K562 (cell line): ENCODE data around the gene PLAAT4. TPM values are rescaled to one million over a fixed set of nuclear protein-coding genes. Genes with fewer than 3 reads are reported as not detected.

Experiments used
- ATAC-seq: fragments of 200-7000 bp; cut with Tn5 transposase; 3 replicates; pipeline ENCODE4 v1.9.1; 2020; ENCODE audit warnings: moderate library complexity
- BruUV-seq: library from RNA; stranded (reverse); fragments of 400-500 nt; replicated peaks from 2 replicates; lab custom pipeline; 2021; lab: Mats Ljungman, UMichigan
- CTCF ChIA-PET: fragments of 300-600 bp; formaldehyde crosslinking; extraction: SDS; loops from one replicate; lab custom pipeline; 2021; ENCODE audit warnings: low intra/inter-chr PET ratio; lab: Yijun Ruan, JAX
- POLR2A ChIA-PET: fragments of 300-600, 350-650 bp; sonication (Branson Sonifier 250); formaldehyde crosslinking; extraction: SDS; loops from one replicate; lab custom pipeline; 2021; ENCODE audit warnings: antibody characterized with exemption, inconsistent platforms; lab: Yijun Ruan, JAX
- DNase-seq, 4 experiments: peaks; one replicate each; pipeline versions ENCODE4 v3.0.0 to v3.0.0-alpha.2; 2011 to 2018; ENCODE audit warnings: low spot score in 3 of 4, mixed read lengths in 3 of 4; ENCODE audit errors: extremely low read depth in 1 of 4
- FAIRE-seq: peaks from 2 replicates; lab custom pipeline; 2011; peaks lifted over from hg19 to GRCh38; lab: Jason Lieb, UNC
- H2AFZ ChIP-seq: 2 replicates; pipeline ENCODE4 v1.6.0; 2011; ENCODE audit warnings: low read depth, low read length, control low read depth, inconsistent platforms
- H3K27ac ChIP-seq: fragments of 200-600 bp; 3 replicates; pipeline ENCODE4 v1.8.0; 2011; ENCODE audit warnings: low read depth, mild to moderate bottlenecking, control low read depth, inconsistent platforms, low read length, moderate library complexity, mixed read lengths; ENCODE audit errors: extremely low read depth
- H3K27me3 ChIP-seq, 2 experiments: fragments of 300-600 bp in 1 of 2; 2 replicates in 1 of 2; 3 replicates in 1 of 2; pipeline versions ENCODE4 v1.6.0 to v1.8.0; 2011; ENCODE audit warnings: inconsistent platforms in 2 of 2, low read length in 2 of 2, mild to moderate bottlenecking in 1 of 2, mixed read lengths in 1 of 2, moderate library complexity in 1 of 2; ENCODE audit not compliant: control insufficient read depth in 2 of 2, insufficient read depth in 2 of 2
- H3K36me3 ChIP-seq: fragments of 300-600 bp; 3 replicates; pipeline ENCODE4 v1.8.0; 2011; ENCODE audit warnings: mild to moderate bottlenecking, low read length, inconsistent platforms; ENCODE audit not compliant: control insufficient read depth, insufficient read depth
- H3K4me1 ChIP-seq, 2 experiments: fragments of 200-600 bp in 1 of 2; replicated peaks in 1 of 2; 2 replicates in 1 of 2; 3 replicates in 1 of 2; pipeline versions ENCODE4 v1.5.1 to v1.8.0; 2011; ENCODE audit warnings: inconsistent platforms in 2 of 2, low read length in 2 of 2, mild to moderate bottlenecking in 1 of 2, mixed read lengths in 1 of 2, moderate library complexity in 1 of 2; ENCODE audit not compliant: control insufficient read depth in 2 of 2, insufficient read depth in 2 of 2
- H3K4me2 ChIP-seq: 2 replicates; pipeline ENCODE4 v1.6.1; 2011; ENCODE audit warnings: low read length, control low read depth, inconsistent platforms, mixed read lengths; ENCODE audit not compliant: insufficient read depth
- H3K4me3 ChIP-seq: fragments of 200-600 bp; sonication (generic), shearing (Covaris generic); 2 replicates; pipeline ENCODE4 v1.5.1; 2016; ENCODE audit warnings: control low read depth, inconsistent platforms
- H3K79me2 ChIP-seq: fragments of 200-600 bp; 3 replicates; pipeline ENCODE4 v1.8.0; 2011; ENCODE audit warnings: low read length, inconsistent platforms; ENCODE audit not compliant: control insufficient read depth, insufficient read depth
- H3K9ac ChIP-seq, 2 experiments: 2 replicates each; pipeline versions ENCODE4 v1.6.0 to v1.6.1; 2011; ENCODE audit warnings: low read depth in 2 of 2, low read length in 2 of 2, control low read depth in 1 of 2, inconsistent platforms in 1 of 2, mild to moderate bottlenecking in 1 of 2, mixed read lengths in 1 of 2; ENCODE audit not compliant: insufficient read depth in 1 of 2
- H3K9me1 ChIP-seq: one replicate; pipeline ENCODE4 v1.6.0; 2011; ENCODE audit warnings: inconsistent platforms, mild to moderate bottlenecking, low read length, moderate library complexity; ENCODE audit not compliant: control insufficient read depth, insufficient read depth
- H3K9me3 ChIP-seq: replicated peaks from 2 replicates; pipeline ENCODE4 v1.5.1; 2011; ENCODE audit warnings: low read depth, low read length, inconsistent platforms; ENCODE audit not compliant: control insufficient read depth, insufficient read depth
- H4K20me1 ChIP-seq: replicated peaks from 2 replicates; pipeline ENCODE4 v1.6.1; 2011; ENCODE audit warnings: low read length, inconsistent platforms, mixed read lengths; ENCODE audit not compliant: control insufficient read depth, insufficient read depth
- E2F1 ChIP-seq: sonication (generic); formaldehyde crosslinking; IDR thresholded peaks from 2 replicates; pipeline ENCODE4 v1.8.1; 2023; ENCODE audit warnings: mild to moderate bottlenecking, missing genetic modification reagents, moderate library complexity
- PCBP1 ChIP-seq: fragments of 200-400 bp; formaldehyde crosslinking; IDR thresholded peaks from 2 replicates; pipeline ENCODE4 v1.6.1; 2018; ENCODE audit warnings: mild to moderate bottlenecking, low read depth, low read length; ENCODE audit not compliant: poor library complexity, severe bottlenecking
- YY1 ChIP-seq, 3 experiments: IDR thresholded peaks; 2 replicates each; pipeline ENCODE4 v1.6.1; 2011; ENCODE audit warnings: low read length in 2 of 3, mild to moderate bottlenecking in 2 of 3, moderate library complexity in 2 of 3, borderline replicate concordance in 1 of 3, control low read depth in 1 of 3, low read depth in 1 of 3; ENCODE audit not compliant: insufficient read depth in 3 of 3, insufficient replicate concordance in 2 of 3, control insufficient read depth in 1 of 3, insufficient read length in 1 of 3; ENCODE audit errors: extremely low read depth in 1 of 3
- whole genome bisulfite sequencing: fragments of 100-300 bp; shearing (Covaris generic); methylation state at CpG from one replicate; pipeline ENCODE4 v1.1.6; 2016; ENCODE audit warnings: low coverage, mixed read lengths; ENCODE audit not compliant: insufficient coverage; ENCODE audit errors: missing lambda C conversion rate; 5-methylcytosine and 5-hydroxymethylcytosine counted together
- in situ Hi-C: fragments of 300-500 bp; cut with MboI; formaldehyde crosslinking; loops from 4 replicates; pipeline ENCODE4 v1.15.0; 2018; ENCODE audit warnings: inconsistent platforms, mixed read lengths
- intact Hi-C: fragments of 100-400 bp; cut with micrococcal nuclease; formaldehyde crosslinking; loops from 2 replicates; pipeline ENCODE4 v1.14.2; 2022
- polyA plus RNA-seq, 8 experiments: library from polyadenylated mRNA; depleted of rRNA in 4 of 8; stranded (reverse) in 5 of 8; unstranded in 3 of 8; fragments of >200 nt; fragmentation: Nextera tagmentation in 2 of 8; fragmentation: Illumina TruSeq in 1 of 8; extraction: Ambion mirVana in 2 of 8; extraction: Trizol in 1 of 8; gene quantifications; 2 replicates each; pipeline versions ENCODE4 v1.2.1 to v1.2.3, GENCODE V29; 2011 to 2014; ENCODE audit warnings: inconsistent platforms in 1 of 8, missing spikeins in 1 of 8
- total RNA-seq, 7 experiments: library from RNA; depleted of rRNA in 6 of 7; stranded (reverse); fragments of >200 nt in 6 of 7; fragmentation: Illumina TruSeq in 2 of 7; extraction: Trizol in 2 of 7; gene quantifications; 2 replicates each; pipeline versions ENCODE4 v1.2.1 to v1.2.3, GENCODE V29; 2011 to 2021; ENCODE audit warnings: low replicate concordance in 1 of 7
- TF ChIP-seq, protein P1 (sequence below): sonication (generic); formaldehyde crosslinking; IDR thresholded peaks from 2 replicates; pipeline ENCODE4 v1.8.1; 2023; ENCODE audit warnings: mild to moderate bottlenecking, missing genetic modification reagents

Gene PLAAT4
- total and polyA plus RNA-seq, 9 of the 15 experiments (the other 6 are each of a cell fraction or from before 2014, with no cell fraction given) = 0.54 to 3.0 (median 1.3) TPM; not detected in 1

DNA sequence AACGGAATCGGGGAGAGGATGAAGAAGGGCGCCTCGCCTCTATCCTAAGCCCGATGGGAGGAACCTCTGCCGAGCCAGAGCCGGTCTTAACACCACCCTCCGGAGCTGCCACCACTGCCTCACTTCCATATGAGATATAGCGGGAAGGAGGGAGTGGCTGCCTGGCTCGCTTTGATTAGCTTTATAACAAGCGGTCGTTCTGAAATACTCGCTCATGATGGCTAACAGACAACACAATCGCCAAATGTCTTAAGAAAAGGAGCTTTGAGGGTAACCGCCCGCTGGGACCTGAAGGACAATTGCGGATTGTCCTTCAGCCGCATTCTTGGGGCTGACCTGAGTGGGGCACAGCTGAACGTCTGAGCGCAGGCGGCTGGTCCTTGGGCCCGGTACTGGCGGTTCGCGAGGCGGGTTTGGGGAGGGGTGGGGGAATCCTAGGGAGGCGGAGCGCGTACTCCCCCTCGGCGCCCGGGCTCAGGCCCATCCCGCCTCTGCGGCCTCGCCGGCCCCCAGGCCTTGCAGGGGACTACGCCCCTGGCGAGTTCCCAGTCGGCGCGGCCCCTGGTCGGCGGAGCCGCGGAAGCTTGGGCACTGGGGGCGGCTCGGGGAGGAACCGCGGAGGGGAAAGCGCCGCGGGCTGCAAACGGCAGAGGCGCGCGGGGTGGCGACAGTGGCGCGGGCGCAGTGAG lies 45.9 kb upstream of the PLAAT4 start, which contains the start of gene PLAAT5:
Gene PLAAT5 (minus strand): TSS at position 617 of the 689 bp plus-strand sequence. CDS start 133 bp downstream, at position 484.
- no TSS peak for BruUV-seq
- no peak for ATAC-seq
- peaks cover 10% of the 10 kb centered on the region; the same call in 1 of the 2 replicates for H3K9me3 ChIP-seq
- CTCF ChIA-PET = interaction anchor here (0.7 kb wide), 1 partner anchor 108 kb away, joined by 3 read pairs; no protein-coding TSS in a partner anchor
- TF ChIP-seq YY1 (IDR thresholded peaks at IDR 0.05; ENCODE audit: borderline replicate concordance in 1 of 3, control insufficient read depth in 1 of 3, extremely low read depth in 1 of 3, insufficient read depth in 3 of 3, insufficient read length in 1 of 3, insufficient replicate concordance in 2 of 3, low read depth in 1 of 3, low read length in 2 of 3) (no peak), E2F1 (CRISPR knock-in tag) (no peak), PCBP1 (peak; percentile 71)
- TF ChIP-seq, protein P1, sequence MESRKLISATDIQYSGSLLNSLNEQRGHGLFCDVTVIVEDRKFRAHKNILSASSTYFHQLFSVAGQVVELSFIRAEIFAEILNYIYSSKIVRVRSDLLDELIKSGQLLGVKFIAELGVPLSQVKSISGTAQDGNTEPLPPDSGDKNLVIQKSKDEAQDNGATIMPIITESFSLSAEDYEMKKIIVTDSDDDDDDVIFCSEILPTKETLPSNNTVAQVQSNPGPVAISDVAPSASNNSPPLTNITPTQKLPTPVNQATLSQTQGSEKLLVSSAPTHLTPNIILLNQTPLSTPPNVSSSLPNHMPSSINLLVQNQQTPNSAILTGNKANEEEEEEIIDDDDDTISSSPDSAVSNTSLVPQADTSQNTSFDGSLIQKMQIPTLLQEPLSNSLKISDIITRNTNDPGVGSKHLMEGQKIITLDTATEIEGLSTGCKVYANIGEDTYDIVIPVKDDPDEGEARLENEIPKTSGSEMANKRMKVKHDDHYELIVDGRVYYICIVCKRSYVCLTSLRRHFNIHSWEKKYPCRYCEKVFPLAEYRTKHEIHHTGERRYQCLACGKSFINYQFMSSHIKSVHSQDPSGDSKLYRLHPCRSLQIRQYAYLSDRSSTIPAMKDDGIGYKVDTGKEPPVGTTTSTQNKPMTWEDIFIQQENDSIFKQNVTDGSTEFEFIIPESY = peak; percentile 82
- DNase-seq = no peak
- FAIRE-seq = no peak
- H3K27me3 ChIP-seq = no peaks in the 10 kb centered on the region
- 91% methylated on average over 24 of the region's 60 CpGs for WGBS
- no peak within 1 kb of the TSS for H3K4me3 ChIP-seq
- no peaks in the 10 kb centered on the region for H4K20me1 ChIP-seq
- no peak within 1 kb of the TSS for H3K27ac ChIP-seq
- intact Hi-C loops = no loop called here
- peak within 1 kb of the TSS; percentile 34; the same call in 1 of the 2 replicates for H3K4me2 ChIP-seq
- no peak within 1 kb of the TSS for H3K9ac ChIP-seq
- no peak within 1 kb of the TSS for H2AFZ ChIP-seq
- H3K4me1 ChIP-seq = peaks cover 8 to 9% of the 10 kb centered on the region in 2 experiments; a peak in 3 of 5 replicates
- no peaks in the 10 kb centered on the region for H3K79me2 ChIP-seq
- in situ Hi-C loops = no loop called here
- no peaks in the 10 kb centered on the region for H3K36me3 ChIP-seq
- no peaks in the 10 kb centered on the region for H3K9me1 ChIP-seq
- POLR2A ChIA-PET = interaction anchor here (0.6 kb wide), 1 partner anchor 114 kb away, joined by 3 read pairs; no protein-coding TSS in a partner anchor
